A549 treated with Hydrocortisone at 1 μM for 4 hours (cell line): ENCODE measurements around the gene RAB18. TPM values are rescaled to one million over a fixed set of nuclear protein-coding genes. Genes with fewer than 3 reads are reported as not detected.

Experiments used
- total RNA-seq: library from RNA; stranded (reverse); fragments of 200-300 nt; extraction: Qiagen RNA extraction; gene quantifications from 5 replicates; pipeline ENCODE4 v1.2.3, GENCODE V29; 2022

The RAB18 gene
- 83.0 to 93.3 TPM (median 87.2 TPM) in 5 replicates for total RNA-seq

GRCh38 chr10:27504007-27504807 is at the start of gene RAB18:
Gene RAB18, plus strand, starts transcription at chr10:27504304. Its CDS starts 66 bp downstream, at chr10:27504370.

Other genes with a start within 250 kb of the RAB18 start
- gene MKX, start 241.5 kb downstream of the RAB18 start, total RNA-seq, result not detected in 5 replicates